K562 (cell line): Measurements from ENCODE around the gene OR56B4.

Experiments
- ATF6 ChIP-seq: sonication (generic); formaldehyde crosslinking; IDR thresholded peaks from 2 replicates; pipeline ENCODE4 v1.4.0; 2020; ENCODE audit warnings: mild to moderate bottlenecking, missing genetic modification reagents
- ELF1 ChIP-seq: fragments of 200-800 bp; sonication (Bioruptor generic); IDR thresholded peaks from 2 replicates; pipeline ENCODE4 v1.6.1; 2016; ENCODE audit warnings: missing genetic modification characterization, missing compliant biosample characterization
- GTF2A2 ChIP-seq: IDR thresholded peaks from 2 replicates; pipeline ENCODE4 v1.6.1; 2016; ENCODE audit warnings: mild to moderate bottlenecking, missing genetic modification characterization, missing compliant biosample characterization
- POLR2G ChIP-seq: fragments of 200-400 bp; formaldehyde crosslinking; IDR thresholded peaks from 2 replicates; pipeline ENCODE4 v1.6.1; 2017; ENCODE audit warnings: low read depth, mild to moderate bottlenecking, antibody characterized with exemption, low read length, moderate library complexity
- SPI1 ChIP-seq: IDR thresholded peaks from 2 replicates; pipeline ENCODE4 v1.6.1; 2011; ENCODE audit warnings: low read depth, low read length, control low read depth, borderline replicate concordance
- TCF7 ChIP-seq: sonication (generic); IDR thresholded peaks from 2 replicates; pipeline ENCODE4 v1.6.1; 2016; ENCODE audit warnings: antibody characterized with exemption, borderline replicate concordance
- ZNF707 ChIP-seq: fragments of 250-450 bp; sonication (Bioruptor Pico); conservative IDR thresholded peaks from 2 replicates; pipeline ENCODE4 v1.8.0; 2022; ENCODE audit warnings: inconsistent platforms, mild to moderate bottlenecking, moderate library complexity
- TF ChIP-seq, protein P1 (sequence below): sonication (generic); formaldehyde crosslinking; IDR thresholded peaks from 2 replicates; pipeline ENCODE4 v1.8.1; 2023; ENCODE audit warnings: missing genetic modification reagents, mild to moderate bottlenecking, borderline replicate concordance
- TF ChIP-seq, protein P2 (sequence below): fragments of 450-650 bp; IDR thresholded peaks from 2 replicates; pipeline ENCODE4 v1.6.1; 2018; ENCODE audit not compliant: partially characterized antibody

DNA sequence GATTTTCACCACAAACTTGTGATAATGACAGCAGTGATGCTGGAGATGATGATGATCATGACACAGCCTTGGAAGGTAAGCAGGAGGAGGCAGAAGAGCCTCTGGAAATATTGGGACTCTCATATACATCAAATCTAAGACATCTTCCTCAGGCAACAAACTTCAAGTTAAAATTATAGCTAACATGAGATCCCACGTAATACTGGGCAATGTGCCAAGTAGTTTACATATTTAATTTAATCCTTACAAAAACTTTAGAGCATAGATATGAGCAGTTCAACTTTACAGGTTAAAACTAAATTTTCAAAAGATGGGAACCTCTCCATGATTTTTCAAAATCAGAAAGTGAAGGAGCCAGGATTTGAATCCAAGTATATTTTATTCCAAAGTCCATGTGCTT, 43.6 kb downstream of the OR56B4 start:
- TF ChIP-seq TCF7 (no peak), ATF6 (CRISPR knock-in tag) (no peak), POLR2G (no peak), ZNF707 (no peak), SPI1 (no peak), ELF1 (tag) (no peak), GTF2A2 (tag) (no peak)
- TF ChIP-seq, protein P1, sequence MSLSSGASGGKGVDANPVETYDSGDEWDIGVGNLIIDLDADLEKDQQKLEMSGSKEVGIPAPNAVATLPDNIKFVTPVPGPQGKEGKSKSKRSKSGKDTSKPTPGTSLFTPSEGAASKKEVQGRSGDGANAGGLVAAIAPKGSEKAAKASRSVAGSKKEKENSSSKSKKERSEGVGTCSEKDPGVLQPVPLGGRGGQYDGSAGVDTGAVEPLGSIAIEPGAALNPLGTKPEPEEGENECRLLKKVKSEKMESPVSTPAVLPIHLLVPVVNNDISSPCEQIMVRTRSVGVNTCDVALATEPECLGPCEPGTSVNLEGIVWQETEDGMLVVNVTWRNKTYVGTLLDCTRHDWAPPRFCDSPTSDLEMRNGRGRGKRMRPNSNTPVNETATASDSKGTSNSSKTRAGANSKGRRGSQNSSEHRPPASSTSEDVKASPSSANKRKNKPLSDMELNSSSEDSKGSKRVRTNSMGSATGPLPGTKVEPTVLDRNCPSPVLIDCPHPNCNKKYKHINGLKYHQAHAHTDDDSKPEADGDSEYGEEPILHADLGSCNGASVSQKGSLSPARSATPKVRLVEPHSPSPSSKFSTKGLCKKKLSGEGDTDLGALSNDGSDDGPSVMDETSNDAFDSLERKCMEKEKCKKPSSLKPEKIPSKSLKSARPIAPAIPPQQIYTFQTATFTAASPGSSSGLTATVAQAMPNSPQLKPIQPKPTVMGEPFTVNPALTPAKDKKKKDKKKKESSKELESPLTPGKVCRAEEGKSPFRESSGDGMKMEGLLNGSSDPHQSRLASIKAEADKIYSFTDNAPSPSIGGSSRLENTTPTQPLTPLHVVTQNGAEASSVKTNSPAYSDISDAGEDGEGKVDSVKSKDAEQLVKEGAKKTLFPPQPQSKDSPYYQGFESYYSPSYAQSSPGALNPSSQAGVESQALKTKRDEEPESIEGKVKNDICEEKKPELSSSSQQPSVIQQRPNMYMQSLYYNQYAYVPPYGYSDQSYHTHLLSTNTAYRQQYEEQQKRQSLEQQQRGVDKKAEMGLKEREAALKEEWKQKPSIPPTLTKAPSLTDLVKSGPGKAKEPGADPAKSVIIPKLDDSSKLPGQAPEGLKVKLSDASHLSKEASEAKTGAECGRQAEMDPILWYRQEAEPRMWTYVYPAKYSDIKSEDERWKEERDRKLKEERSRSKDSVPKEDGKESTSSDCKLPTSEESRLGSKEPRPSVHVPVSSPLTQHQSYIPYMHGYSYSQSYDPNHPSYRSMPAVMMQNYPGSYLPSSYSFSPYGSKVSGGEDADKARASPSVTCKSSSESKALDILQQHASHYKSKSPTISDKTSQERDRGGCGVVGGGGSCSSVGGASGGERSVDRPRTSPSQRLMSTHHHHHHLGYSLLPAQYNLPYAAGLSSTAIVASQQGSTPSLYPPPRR (CRISPR knock-in tag) = no peak
- TF ChIP-seq, protein P2, sequence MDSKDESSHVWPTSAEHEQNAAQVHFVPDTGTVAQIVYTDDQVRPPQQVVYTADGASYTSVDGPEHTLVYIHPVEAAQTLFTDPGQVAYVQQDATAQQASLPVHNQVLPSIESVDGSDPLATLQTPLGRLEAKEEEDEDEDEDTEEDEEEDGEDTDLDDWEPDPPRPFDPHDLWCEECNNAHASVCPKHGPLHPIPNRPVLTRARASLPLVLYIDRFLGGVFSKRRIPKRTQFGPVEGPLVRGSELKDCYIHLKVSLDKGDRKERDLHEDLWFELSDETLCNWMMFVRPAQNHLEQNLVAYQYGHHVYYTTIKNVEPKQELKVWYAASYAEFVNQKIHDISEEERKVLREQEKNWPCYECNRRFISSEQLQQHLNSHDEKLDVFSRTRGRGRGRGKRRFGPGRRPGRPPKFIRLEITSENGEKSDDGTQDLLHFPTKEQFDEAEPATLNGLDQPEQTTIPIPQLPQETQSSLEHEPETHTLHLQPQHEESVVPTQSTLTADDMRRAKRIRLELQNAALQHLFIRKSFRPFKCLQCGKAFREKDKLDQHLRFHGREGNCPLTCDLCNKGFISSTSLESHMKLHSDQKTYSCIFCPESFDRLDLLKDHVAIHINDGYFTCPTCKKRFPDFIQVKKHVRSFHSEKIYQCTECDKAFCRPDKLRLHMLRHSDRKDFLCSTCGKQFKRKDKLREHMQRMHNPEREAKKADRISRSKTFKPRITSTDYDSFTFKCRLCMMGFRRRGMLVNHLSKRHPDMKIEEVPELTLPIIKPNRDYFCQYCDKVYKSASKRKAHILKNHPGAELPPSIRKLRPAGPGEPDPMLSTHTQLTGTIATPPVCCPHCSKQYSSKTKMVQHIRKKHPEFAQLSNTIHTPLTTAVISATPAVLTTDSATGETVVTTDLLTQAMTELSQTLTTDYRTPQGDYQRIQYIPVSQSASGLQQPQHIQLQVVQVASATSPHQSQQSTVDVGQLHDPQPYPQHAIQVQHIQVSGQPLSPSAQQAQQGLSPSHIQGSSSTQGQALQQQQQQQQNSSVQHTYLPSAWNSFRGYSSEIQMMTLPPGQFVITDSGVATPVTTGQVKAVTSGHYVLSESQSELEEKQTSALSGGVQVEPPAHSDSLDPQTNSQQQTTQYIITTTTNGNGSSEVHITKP = no peak
